NCI-H446 treated with DMSO at 0.1 percent for 48 hours (cell line): Measurements from ENCODE around the gene COL7A1.

Source experiments
- DNase-seq: peaks from one replicate; lab custom pipeline; 2025; lab: John Stamatoyannopoulos, UW

Gene COL7A1

GRCh38 chr3:48591886-48592518 is 3.1 kb downstream of the COL7A1 start:
- no peak for DNase-seq

GRCh38 chr3:48591436-48591835 is 3.7 kb downstream of the COL7A1 start:
- DNase-seq, result no peak

- DNase-seq, result no peak
Measured at GRCh38 chr3:48588230-48588629, 6.9 kb downstream of the COL7A1 start.

GRCh38 chr3:48587686-48588085 is 7.4 kb downstream of the COL7A1 start:
- no peak for DNase-seq

- no peak for DNase-seq
Measured at GRCh38 chr3:48585411-48585810, 9.7 kb downstream of the COL7A1 start.

GRCh38 chr3:48584836-48585235 is 10.3 kb downstream of the COL7A1 start:
- DNase-seq, result no peak

- DNase-seq, result no peak
Measured at GRCh38 chr3:48581621-48582481, 13.3 kb downstream of the COL7A1 start.

- DNase-seq, result no peak
Measured at GRCh38 chr3:48576647-48577046, 18.5 kb downstream of the COL7A1 start.

- DNase-seq, result no peak
Measured at GRCh38 chr3:48575366-48575765, 19.8 kb downstream of the COL7A1 start.

GRCh38 chr3:48573973-48574585 is 21.1 kb downstream of the COL7A1 start:
- DNase-seq, result no peak

- no peak for DNase-seq
Measured at GRCh38 chr3:48572517-48572916, 22.6 kb downstream of the COL7A1 start.

- no peak for DNase-seq
Measured at GRCh38 chr3:48571938-48572337, 23.2 kb downstream of the COL7A1 start.

GRCh38 chr3:48569808-48570450 is 25.2 kb downstream of the COL7A1 start:
- DNase-seq, result no peak

GRCh38 chr3:48569400-48569799 is 25.7 kb downstream of the COL7A1 start:
- no peak for DNase-seq

- no peak for DNase-seq
Measured at GRCh38 chr3:48568476-48568875, 26.7 kb downstream of the COL7A1 start.

- DNase-seq, result no peak
Measured at GRCh38 chr3:48567500-48567899, 27.6 kb downstream of the COL7A1 start.

- DNase-seq, result no peak
Measured at GRCh38 chr3:48567090-48567489, 28.0 kb downstream of the COL7A1 start.

GRCh38 chr3:48566401-48566760 is 28.7 kb downstream of the COL7A1 start:
- DNase-seq, result no peak

GRCh38 chr3:48565591-48566400 is 29.3 kb downstream of the COL7A1 start:
- no peak for DNase-seq

- no peak for DNase-seq
Measured at GRCh38 chr3:48565186-48565585, 29.9 kb downstream of the COL7A1 start.

- DNase-seq, result no peak
Measured at GRCh38 chr3:48564667-48565066, 30.5 kb downstream of the COL7A1 start.

- DNase-seq, result no peak
Measured at GRCh38 chr3:48564022-48564421, 31.1 kb downstream of the COL7A1 start.
